DOHH2 (cell line): ENCODE measurements around the gene CDCA5.

ENCODE experiments used
- CTCF ChIP-seq: fragments of 200-600 bp; sonication (generic); IDR thresholded peaks from one replicate; pipeline ENCODE4 v1.5.1; 2014; ENCODE audit warnings: antibody characterized with exemption, mild to moderate bottlenecking, low read depth, low read length; ENCODE audit not compliant: poor library complexity, severe bottlenecking
- EZH2phosphoT487 ChIP-seq: fragments of 200-600 bp; sonication (generic); IDR thresholded peaks from 2 replicates; pipeline ENCODE4 v1.6.1; 2017; ENCODE audit warnings: borderline replicate concordance, mild to moderate bottlenecking, antibody characterized with exemption, low read length, moderate library complexity, mixed read lengths

GRCh38 chr11:65045728-65046127 lies 38.1 kb downstream of the CDCA5 start:
- TF ChIP-seq CTCF (no peak), EZH2phosphoT487 (no peak)
